GM18873 (cell line): Measurements from ENCODE around the gene ZNF329.
A peak's percentile ranks its signal among the peaks of the same experiment; 100 is the strongest.

Experiments
- ATAC-seq: cut with Tn5 transposase; IDR thresholded peaks from one replicate; pipeline ENCODE4 v1.9.1; 2021; ENCODE audit warnings: mild to moderate bottlenecking, moderate library complexity, moderate number of reproducible peaks; ENCODE audit not compliant: unreplicated experiment, low FRiP score

ZNF329 gene

DNA sequence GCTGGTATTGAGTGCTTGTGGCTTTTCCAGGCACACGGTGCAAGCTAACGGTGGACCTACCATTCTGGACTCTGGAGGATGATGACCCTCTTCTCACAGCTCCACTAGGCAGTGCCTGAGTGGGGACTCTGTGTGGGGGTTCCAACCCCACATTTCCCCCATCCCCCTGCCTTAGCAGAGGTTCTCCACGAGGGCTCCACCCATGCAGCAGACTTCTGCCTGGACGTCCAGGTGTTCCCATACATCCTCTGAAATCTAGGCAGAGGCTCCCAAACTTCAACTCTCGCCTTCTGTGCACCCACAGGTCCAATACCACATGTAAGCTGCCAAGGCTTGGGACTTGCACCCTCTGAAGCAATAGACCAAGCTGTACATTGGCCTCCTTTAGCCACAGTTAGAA lies 27.2 kb downstream of the ZNF329 start:
- ATAC-seq, result no peak

DNA sequence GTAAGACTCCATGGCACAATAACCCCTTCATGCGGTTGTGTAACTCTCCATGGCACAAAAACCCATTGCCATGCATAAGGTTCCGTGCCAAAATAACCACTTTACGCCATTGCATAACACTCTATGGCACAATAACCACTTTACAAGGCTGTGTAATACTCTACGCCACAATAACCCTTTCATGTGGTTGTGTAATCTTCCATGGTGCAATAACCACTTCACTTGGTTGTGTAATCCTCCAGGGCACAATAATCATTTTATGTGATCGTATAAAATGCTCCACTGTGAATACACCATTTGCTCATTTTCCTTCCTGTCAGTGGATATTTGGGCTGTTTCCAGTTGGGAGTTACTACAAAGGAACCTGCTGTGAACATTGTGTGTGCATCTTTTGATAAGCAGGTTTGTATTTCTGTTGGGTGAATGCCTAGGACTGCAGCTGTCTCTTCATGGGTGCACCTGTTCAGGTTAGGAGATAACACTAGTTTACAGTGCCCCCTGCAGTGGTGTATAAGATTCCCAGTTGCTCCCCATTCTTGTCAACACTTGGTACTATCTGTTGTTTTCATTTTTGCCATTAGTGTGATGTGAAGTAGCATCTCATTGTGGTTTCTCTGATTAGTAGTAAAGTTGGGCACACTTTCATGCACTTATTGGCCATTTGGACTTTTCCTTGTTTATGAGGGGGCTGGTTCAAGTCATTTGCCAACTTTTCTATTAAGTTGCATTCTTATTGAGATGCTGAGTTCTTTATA lies 31.4 kb downstream of the ZNF329 start:
- no peak for ATAC-seq

DNA sequence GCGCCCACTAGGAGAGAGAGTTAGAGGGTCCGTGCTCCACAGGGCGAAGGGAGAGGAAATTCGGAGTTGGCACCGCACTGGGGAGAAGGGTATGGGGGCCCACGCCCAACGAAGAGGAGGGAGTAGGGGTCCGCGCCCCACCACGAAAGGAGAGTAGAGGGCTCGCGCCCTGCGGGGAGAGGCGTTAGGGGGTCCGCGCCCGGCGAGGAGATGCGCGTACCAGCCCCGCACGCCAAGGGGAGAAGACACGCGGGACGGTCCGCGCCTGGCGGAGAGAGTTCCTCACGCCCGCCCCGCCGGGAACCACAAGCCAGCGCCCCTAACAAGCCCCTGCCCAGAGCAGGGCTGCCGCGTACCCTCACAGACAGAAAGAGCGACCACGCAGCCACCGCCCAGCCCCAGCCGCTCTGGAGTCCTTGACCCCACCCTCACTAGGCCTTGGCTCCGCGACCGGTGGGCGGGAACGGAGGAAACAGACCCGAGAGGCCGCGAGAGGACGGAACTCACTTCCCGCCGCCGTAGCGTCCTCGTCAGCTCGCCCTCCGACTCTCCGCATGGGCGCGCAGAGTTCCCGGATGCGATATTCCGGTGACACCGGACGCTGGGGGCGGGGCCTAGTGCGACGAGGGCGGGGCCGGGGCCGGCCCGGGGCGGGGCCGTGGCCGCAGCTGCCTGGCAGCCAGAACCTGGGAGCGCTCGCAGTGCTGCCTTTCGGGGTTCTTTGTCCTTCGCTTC lies 32.6 kb downstream of the ZNF329 start:
- ATAC-seq, result no peak

DNA sequence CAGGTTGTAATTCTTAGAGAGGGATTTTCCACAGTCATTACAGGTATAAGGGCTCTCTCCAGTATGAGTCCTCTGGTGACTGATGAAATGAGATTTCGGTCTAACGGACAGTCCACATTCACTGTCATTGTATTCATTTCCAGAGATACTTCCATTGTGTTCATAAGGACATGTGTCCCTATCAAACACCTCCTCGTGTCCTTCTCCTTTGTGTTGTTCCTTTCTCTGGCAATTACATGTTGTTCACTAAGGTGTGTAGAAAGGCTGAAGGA lies 42.1 kb downstream of the ZNF329 start:
- ATAC-seq, result no peak

DNA sequence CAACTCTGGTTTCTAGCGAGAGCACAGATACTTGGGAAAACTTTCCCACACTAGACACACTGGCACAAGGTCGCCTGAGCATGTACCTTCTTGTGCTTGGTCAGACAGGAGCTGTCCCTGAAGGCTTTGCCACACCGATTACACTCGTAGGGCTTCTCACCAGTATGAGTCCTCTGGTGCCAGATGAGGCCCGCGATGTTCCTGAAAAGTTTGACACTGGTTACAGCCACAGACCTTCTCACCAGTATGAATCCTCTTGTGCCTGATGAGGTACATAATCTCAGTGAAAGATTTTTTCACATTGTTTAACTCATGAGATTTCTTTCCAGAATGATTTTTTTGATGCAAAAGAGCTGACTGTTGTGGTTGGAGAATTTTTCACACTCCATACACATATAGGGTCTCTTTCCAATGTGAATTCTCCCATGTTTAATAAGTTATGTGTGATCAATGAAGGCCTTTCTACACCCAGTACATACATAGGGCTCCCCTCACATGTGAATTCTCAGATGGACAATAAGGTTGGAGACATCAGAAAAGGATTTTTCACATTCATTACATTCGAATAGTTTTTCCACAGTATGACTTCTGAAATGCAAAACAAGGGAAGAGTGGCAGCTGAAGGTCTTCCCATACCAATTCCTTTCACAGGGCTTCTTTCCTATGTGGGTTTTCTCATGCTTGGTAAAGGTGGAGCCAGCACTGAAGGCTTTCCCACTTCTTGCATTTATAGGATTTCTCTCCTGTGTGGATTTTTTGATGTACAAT lies 42.6 kb downstream of the ZNF329 start:
- no peak for ATAC-seq

DNA sequence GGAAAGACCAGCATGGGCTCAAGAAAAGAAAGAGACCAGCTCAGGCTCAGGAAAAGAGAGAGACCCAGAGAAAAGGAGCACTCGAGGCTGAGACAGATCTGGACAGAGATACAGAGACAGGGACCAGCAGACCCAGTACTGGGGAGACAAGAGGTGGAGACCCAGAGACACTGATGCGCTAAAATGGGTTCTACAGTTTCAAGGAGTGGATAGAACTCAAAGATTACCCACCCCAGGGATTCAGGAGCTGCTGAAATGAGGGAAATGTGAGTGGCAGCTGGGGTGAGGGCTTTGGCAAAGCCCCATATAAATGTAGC lies 51.9 kb downstream of the ZNF329 start:
- ATAC-seq, result peak; percentile 8

DNA sequence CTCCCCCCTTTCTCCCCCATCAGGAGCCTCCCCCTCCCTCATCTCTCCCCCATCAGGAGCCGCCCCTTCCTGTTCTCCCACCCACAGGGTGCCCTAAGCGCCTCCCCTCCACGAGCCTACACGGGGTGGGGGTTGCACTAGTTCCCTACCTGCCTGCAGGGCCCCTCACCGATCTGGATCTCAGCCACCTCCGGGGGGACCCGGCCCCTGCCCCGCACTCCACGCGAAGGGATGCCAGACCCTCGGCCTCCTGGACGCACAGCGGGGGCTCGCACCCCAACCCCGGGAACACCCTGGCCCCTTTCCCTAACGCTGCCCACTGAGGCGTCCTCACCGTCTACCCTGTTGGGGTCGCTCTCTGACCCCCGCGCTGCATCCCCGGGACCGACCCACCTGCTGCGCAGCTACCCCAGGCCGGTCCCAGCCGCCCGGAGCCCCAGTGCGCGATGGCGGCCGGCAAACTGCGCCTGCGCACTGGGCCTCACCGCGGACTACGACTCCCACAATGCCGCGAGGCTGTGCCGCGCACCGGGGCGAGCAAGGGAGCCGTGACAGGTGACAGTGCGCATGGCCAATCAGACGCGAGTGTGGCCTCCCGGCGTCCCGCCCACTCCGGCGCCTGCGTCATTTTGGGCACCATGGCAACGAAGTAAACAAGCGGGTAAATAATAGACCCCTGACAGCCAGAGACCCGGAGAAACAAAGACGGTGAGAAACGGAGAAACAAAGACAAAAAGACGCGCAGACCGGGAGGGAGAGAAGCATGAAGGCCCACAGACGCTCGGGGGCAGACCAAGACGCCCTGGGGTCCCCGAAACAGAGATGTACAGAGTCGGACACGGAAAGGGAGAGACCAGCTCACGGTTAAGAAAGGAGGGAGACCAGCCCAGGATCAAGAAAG lies 52.6 kb downstream of the ZNF329 start, which contains the start of gene ZSCAN18:
Gene ZSCAN18 (minus strand): TSS at position 451 of the 901 bp plus-strand sequence. CDS start 7,964 bp downstream, outside the sequence.
- ATAC-seq, result peak; percentile 88

DNA sequence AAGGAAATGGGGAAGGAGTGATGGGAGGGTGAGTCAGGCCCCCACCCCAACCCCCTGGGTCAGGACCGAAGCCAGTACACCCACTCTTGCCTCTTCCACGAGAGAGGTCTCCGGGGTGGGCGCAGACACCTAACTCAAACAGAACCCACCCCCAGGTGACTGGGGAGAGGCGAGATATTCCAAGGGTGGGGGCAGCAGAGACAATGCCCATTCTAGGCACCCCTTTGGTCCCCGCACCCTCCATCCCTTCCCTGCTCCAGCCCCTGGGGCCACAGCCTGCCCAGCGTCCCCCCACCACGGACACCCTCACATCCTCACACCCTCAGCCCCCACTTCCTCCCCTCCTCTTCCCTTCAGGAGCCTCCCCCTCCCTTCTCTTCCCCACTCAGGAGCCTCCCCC lies 53.2 kb downstream of the ZNF329 start:
- no peak for ATAC-seq

DNA sequence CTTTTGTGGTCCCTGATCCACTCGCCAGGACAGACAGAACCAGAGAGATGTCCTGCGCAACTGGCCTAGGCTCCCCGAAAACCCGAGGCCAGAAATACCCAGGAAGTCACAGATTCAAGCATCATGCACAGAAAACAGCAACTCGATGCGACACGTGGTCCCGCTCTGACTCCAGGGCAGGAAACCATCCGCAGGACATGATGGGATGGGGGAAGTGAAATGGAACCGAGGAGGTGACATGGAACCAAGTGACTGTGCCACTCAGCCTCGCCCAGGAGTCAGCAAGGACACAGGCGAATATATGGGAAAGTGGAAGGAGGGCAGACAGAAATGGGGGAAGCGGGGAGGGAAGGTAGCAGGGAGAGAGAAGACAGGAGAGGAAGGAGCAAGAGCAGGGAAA lies 53.7 kb downstream of the ZNF329 start:
- no peak for ATAC-seq

DNA sequence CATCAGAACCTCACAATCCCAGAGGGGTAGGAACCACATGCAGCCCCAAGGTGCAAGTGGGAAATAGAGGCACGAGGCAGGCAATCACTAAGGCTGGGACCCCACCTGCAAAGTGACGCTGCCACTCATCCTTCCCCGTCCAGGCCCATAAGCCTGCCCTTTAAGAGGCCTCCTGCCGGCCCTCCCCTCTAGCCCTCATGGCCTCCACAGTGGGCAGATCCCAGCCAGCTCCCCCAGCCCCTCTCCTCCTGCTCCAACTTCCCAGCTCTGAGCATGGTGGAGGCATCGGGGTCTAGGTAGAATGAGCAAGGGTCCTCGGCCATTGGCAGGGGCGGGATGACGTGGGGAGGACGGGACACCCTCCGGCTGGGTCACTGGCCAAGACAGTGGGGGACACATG lies 55.3 kb downstream of the ZNF329 start:
- no peak for ATAC-seq

DNA sequence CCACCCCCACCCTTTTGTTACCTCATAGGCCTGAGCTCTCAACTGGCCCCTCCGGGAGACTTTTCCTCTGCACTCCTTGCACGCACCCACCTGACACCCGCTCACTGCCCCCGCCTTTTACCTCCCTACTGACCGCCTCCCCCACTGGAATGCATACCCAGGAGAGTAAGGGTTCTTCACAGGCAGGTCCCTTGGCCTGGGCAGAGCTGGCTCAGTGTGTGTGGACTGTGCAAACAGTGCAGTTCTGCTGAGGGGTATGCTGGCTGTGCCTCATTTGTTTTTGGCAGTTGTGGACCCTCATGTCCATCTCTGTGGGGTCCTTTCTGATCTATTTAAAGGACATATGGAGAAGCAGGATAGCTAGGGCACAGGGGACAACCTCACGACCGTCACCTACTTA lies 57.5 kb downstream of the ZNF329 start:
- no peak for ATAC-seq

DNA sequence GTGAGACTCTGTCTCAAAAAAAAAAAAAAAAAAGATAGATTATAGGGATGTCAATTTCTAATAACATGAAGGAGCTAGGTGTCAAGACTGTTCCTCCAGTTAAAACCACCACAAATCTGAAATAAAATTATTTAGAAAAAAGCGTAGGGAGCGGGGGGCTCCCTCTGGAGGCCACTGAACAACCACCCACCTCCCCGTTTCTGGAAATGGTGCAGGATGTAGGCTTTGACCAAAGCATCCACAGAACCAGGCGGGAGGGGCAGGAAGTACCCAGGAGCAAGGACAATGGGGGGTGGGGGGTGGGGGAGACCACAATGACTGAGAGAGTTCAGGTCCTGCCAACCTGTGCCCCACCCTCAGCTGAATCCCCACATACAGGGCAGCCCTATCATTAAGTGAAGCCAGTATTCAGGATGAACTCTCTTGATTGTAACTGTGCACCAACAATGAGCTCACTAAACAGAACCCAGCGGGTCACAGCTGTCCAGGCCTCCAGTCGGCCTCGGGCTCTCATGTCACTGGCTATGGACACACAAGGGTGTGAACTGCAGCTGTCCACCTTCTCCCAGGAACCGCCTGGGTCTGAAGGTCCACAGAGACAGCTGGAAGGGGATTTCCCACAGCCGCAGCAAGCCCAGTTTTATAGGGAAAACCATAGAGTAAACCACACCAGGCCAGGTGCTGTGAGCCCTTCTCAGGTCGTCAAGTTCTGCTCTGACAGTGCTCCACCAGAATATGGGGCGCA lies 59.2 kb downstream of the ZNF329 start:
- no peak for ATAC-seq

DNA sequence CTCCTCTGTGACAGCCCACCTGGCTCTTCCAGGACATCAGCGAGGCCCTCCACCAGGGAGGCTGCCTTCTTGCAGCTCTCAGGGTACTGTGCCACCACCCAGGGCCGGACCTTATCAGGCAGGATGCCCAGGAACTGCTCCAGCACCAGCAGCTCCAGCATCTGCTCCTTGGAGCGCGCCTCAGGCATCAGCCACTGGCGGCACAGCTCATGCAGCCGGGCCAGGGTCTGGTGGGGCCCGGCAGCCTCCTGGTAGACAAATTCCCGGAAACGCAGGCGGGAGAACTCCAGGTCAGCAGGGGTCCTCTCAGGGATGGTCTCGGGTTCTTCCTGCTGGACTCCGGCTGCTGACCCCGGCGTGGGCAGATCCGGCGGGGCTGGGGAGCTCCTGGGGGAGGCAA lies 60.7 kb downstream of the ZNF329 start:
- ATAC-seq, result no peak

DNA sequence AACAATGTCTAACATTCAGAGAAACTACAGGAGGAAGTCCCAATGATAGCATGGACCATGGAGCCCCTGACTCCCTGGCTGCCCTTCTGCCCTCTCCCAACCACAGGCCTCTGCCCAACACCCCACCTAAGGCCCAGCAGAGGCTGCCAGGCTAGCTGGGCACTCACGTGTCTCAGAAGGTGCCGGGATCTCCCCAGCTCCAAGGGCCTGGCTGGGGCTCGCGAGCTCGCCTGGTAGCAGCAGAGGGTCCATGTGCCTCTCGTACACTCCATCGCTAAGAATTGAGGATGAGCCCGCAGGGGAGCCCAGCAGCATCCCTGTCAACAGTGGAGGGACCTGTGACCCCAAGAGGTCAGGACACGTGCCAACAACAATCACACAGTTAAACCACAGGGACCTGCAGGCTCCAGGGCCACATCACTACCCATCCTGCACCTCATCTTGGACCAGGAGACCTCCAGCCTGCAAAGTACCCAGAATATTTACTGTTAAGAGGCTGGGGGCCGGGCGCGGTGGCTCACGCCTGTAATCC lies 62.0 kb downstream of the ZNF329 start:
- no peak for ATAC-seq

DNA sequence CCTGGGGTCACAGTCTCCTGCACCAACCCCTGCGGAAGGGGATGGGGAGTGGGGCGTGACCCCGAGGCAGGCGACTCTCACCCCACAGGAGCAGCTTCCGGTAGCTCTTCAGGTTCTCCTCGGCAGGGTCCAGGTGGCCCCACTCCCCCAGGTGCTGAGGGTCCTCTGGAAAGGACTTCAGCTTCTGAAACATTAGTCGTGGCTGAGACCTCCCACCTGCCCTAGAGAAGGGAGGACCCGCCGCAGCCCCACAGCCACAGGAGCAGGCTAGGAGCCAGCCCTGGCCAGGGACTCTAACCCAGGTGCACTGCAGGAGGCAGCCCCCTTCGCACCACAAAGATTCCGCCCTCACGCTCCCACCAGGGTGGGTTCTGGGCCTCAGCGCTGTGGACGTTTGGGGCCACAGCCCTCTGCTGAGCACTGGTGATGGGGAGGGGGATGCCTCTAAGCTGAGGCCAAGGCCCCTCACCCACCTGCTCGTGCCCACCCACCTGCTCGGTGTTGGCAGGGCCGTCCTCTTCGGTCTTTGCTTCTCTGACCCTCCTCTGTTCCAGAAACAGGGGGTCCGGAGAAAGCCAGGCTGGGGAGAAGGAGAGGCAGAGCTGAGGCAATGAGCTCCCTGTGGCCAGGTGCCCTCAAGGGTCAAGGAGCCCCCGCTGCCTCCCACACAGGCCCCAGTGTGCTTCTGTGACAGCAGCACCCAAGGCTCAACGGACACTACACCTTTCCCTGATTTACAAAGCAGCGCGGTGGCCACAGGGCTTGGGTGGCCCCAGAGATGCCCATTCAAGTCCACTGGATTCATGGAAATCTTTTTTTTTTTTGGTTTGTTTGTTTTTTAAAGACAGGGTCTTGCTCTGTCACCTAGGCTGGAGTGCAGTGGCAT lies 63.5 kb downstream of the ZNF329 start:
- no peak for ATAC-seq

DNA sequence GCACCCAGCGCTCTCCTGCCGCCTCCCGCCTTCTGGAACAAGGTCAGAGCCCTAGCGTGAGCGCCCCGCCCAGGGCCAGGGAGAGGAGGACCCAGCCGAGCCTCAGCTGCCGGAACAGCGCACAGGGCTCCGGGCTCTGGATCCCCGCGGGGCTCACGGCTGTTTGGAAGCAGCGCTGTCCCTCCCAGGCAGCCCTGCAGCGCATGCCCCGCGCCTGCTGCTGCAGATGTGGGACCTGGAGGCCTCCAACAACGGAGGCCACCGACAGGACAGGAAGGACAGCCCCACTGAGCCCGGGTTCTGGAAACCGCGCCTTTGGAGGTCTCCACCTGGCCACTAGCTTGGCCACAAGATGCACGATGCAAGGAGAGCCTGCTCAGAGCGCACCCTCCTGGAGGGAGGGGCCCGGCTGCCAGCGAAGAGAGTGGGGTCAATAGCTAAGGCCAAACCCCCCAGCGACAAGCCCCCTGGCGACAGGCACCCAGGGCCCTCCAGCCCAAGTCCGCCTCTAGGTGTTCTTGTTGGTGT lies 65.2 kb downstream of the ZNF329 start:
- ATAC-seq, result no peak

DNA sequence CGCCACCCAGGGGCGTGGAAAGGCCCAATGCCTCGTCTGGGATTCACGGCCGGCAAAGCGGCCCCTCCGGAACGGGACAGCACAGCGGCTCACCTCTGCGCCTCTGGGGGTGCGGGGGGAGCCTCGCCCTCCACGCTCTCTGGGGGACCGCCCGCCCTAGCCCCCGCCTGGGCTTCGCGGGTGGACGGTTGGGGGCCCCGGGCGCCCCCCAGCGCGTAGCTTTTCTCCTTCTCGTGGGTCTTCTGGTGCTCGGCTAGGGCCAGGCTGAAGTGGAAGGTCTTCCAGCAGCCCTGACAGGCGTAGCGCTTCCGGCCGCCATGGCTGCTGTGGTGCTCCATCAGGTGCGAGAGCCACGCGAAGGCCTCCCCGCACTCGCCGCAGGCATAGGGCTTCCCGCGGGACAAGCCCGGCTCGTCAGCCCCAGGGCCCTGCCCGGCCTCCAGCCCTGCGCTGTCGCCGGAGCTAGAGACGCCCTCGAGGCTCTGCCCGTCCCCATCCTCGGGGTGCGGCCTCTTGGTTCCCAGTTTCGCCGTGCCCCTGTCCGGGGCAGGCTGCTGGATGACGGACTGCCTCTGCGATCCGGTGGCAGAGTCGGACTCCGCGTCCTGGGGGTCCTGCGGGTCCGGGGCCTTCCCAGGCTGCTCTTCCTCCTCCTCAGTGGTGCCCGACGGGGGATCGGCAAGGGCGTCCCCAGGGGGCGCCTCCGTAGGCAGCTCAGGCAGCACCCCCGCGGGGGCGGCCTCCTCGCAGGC lies 65.8 kb downstream of the ZNF329 start:
- no peak for ATAC-seq

DNA sequence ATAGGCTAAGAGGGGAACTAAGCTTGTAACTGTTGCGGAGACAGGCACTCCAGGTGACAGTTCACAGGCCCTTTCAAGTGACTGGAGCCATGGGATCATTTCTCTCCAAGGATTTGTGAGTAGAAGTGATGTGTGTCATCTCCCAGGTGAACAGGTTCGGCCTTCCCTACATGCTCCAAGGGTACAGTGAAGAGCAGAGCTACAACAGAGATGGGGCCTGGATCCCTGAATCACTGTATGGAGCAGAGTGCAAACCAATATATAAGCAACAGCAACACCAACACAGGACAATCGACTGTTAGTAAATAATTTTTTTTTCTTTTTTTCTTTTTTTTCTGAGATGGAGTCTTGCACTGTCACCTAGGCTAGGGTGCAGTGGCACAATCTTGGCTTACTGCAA lies 67.6 kb downstream of the ZNF329 start:
- no peak for ATAC-seq
